H1 (cell line): Measurements from ENCODE around the gene SELENOS. TPM values are rescaled to one million over a fixed set of nuclear protein-coding genes. Genes with fewer than 3 reads are reported as not detected.

Experiments used
- CTCF ChIA-PET: fragments of 300-600 bp; sonication (Branson Sonifier 250); formaldehyde crosslinking; loops from one replicate; lab custom pipeline; 2021; ENCODE audit not compliant: partially characterized antibody; lab: Charles Lee
- POLR2A ChIA-PET: fragments of 300-600 bp; sonication (Branson Sonifier 250); formaldehyde crosslinking; loops from one replicate; lab custom pipeline; 2021; ENCODE audit warnings: inconsistent platforms; ENCODE audit not compliant: partially characterized antibody; lab: Charles Lee
- DNase-seq, 2 experiments: peaks; one replicate each; pipeline versions ENCODE4 v3.0.0 to v3.0.0-alpha.2; 2010 to 2022; ENCODE audit warnings: low spot score in 2 of 2, low read depth in 1 of 2, mixed read lengths in 1 of 2
- FAIRE-seq: peaks from 2 replicates; lab custom pipeline; 2011; peaks lifted over from hg19 to GRCh38; lab: Jason Lieb, UNC
- H2AFZ ChIP-seq: 2 replicates; pipeline ENCODE4 v1.8.1; 2012; ENCODE audit warnings: low read length, inconsistent platforms
- H2AK5ac ChIP-seq: 2 replicates; pipeline ENCODE4 v1.6.1; 2013; ENCODE audit warnings: low read depth, low read length
- H2BK120ac ChIP-seq: replicated peaks from 2 replicates; pipeline ENCODE3; 2013; ENCODE audit warnings: low read depth, low read length, inconsistent platforms
- H2BK12ac ChIP-seq: 2 replicates; pipeline ENCODE4 v1.6.1; 2013; ENCODE audit warnings: low read depth, low read length
- H2BK15ac ChIP-seq: 2 replicates; pipeline ENCODE4 v1.6.1; 2013; ENCODE audit warnings: low read length
- H2BK20ac ChIP-seq: 2 replicates; pipeline ENCODE4 v1.6.1; 2013; ENCODE audit warnings: low read length
- H2BK5ac ChIP-seq: 2 replicates; pipeline ENCODE4 v1.6.1; 2013; ENCODE audit warnings: low read depth, low read length
- H3K14ac ChIP-seq: 2 replicates; pipeline ENCODE4 v1.6.1; 2013; ENCODE audit warnings: inconsistent platforms; ENCODE audit not compliant: insufficient read length
- H3K18ac ChIP-seq: 2 replicates; pipeline ENCODE4 v1.6.1; 2013; ENCODE audit warnings: low read length; ENCODE audit errors: extremely low read depth
- H3K23ac ChIP-seq: 2 replicates; pipeline ENCODE4 v1.6.1; 2013; ENCODE audit warnings: inconsistent platforms; ENCODE audit not compliant: insufficient read length
- H3K23me2 ChIP-seq: 2 replicates; pipeline ENCODE4 v1.6.1; 2013; ENCODE audit warnings: low read depth, low read length
- H3K27ac ChIP-seq: 2 replicates; pipeline ENCODE4 v1.6.1; 2011; ENCODE audit warnings: low read depth, low read length, inconsistent platforms
- H3K27me3 ChIP-seq, 4 experiments: replicated peaks in 1 of 4; 1 replicate in 1 of 4; 2 replicates in 3 of 4; pipeline versions ENCODE4 v1.6.1 to v1.8.1; 2011 to 2013; ENCODE audit warnings: low read length in 3 of 4, mild to moderate bottlenecking in 3 of 4, inconsistent platforms in 2 of 4, mixed read lengths in 2 of 4, moderate library complexity in 1 of 4; ENCODE audit not compliant: control insufficient read depth in 3 of 4, insufficient read depth in 3 of 4; ENCODE audit errors: extremely low read depth in 1 of 4
- H3K36me3 ChIP-seq, 4 experiments: 2 replicates each; pipeline versions ENCODE4 v1.6.1 to v1.8.1; 2011 to 2013; ENCODE audit warnings: mild to moderate bottlenecking in 4 of 4, low read length in 3 of 4, moderate library complexity in 2 of 4, control low read depth in 1 of 4, inconsistent platforms in 1 of 4; ENCODE audit not compliant: insufficient read depth in 4 of 4, control insufficient read depth in 2 of 4
- H3K4ac ChIP-seq: replicated peaks from 2 replicates; pipeline ENCODE3; 2013; ENCODE audit warnings: low read length, low read depth, mixed read lengths, inconsistent platforms; ENCODE audit not compliant: insufficient read length
- H3K4me1 ChIP-seq, 4 experiments: replicated peaks in 1 of 4; 1 replicate in 1 of 4; 2 replicates in 3 of 4; pipeline versions ENCODE4 v1.6.1 to v1.8.1; 2011 to 2013; ENCODE audit warnings: low read length in 3 of 4, inconsistent platforms in 2 of 4, mixed read lengths in 1 of 4; ENCODE audit not compliant: insufficient read depth in 4 of 4, control insufficient read depth in 3 of 4
- H3K4me2 ChIP-seq, 2 experiments: 2 replicates each; pipeline versions ENCODE4 v1.6.1 to v1.8.1; 2011 to 2013; ENCODE audit warnings: low read depth in 2 of 2, low read length in 2 of 2, control low read depth in 1 of 2, inconsistent platforms in 1 of 2, mild to moderate bottlenecking in 1 of 2; ENCODE audit not compliant: insufficient read depth in 1 of 2
- H3K4me3 ChIP-seq, 4 experiments: fragments of 200-600, 300-600 bp in 1 of 4; sonication (generic), shearing (Covaris generic), sonication (Bioruptor Twin) in 1 of 4; 2 replicates each; pipeline versions ENCODE4 v1.5.1 to v1.8.1; 2011 to 2016; ENCODE audit warnings: low read length in 4 of 4, low read depth in 3 of 4, control low read depth in 2 of 4, inconsistent platforms in 2 of 4, mild to moderate bottlenecking in 2 of 4, mixed read lengths in 1 of 4, moderate library complexity in 1 of 4; ENCODE audit not compliant: insufficient read depth in 2 of 4; ENCODE audit errors: extremely low read depth in 1 of 4
- H3K56ac ChIP-seq: replicated peaks from 2 replicates; pipeline ENCODE3; 2013; ENCODE audit warnings: low read depth, mild to moderate bottlenecking, mixed read lengths, low read length, inconsistent platforms; ENCODE audit not compliant: insufficient read length
- H3K79me1 ChIP-seq: 2 replicates; pipeline ENCODE4 v1.6.1; 2013; ENCODE audit warnings: low read depth, low read length, control low read depth
- H3K79me2 ChIP-seq, 2 experiments: 2 replicates each; pipeline versions ENCODE4 v1.6.1 to v1.8.1; 2012 to 2013; ENCODE audit warnings: low read length in 2 of 2, mild to moderate bottlenecking in 2 of 2, inconsistent platforms in 1 of 2; ENCODE audit not compliant: insufficient read depth in 2 of 2, control insufficient read depth in 1 of 2
- H3K9ac ChIP-seq, 4 experiments: replicated peaks in 1 of 4; 1 replicate in 1 of 4; 2 replicates in 3 of 4; pipeline versions ENCODE4 v1.6.1 to v1.8.1; 2011 to 2013; ENCODE audit warnings: low read depth in 3 of 4, low read length in 3 of 4, control low read depth in 2 of 4, mild to moderate bottlenecking in 2 of 4, moderate library complexity in 2 of 4, inconsistent platforms in 1 of 4; ENCODE audit errors: extremely low read depth in 1 of 4
- H3K9me3 ChIP-seq, 2 experiments: 2 replicates each; pipeline versions ENCODE4 v1.6.1 to v1.8.1; 2012 to 2013; ENCODE audit warnings: mild to moderate bottlenecking in 2 of 2, moderate library complexity in 2 of 2, control low read depth in 1 of 2, inconsistent platforms in 1 of 2, low read depth in 1 of 2, low read length in 1 of 2, mixed read lengths in 1 of 2; ENCODE audit not compliant: insufficient read depth in 2 of 2
- H4K20me1 ChIP-seq, 2 experiments: replicated peaks in 1 of 2; 2 replicates each; pipeline versions ENCODE3 to v1.8.1; 2011 to 2013; ENCODE audit warnings: inconsistent platforms in 2 of 2, low read length in 2 of 2, mild to moderate bottlenecking in 1 of 2; ENCODE audit not compliant: insufficient read depth in 2 of 2, control insufficient read depth in 1 of 2
- H4K5ac ChIP-seq: 2 replicates; pipeline ENCODE4 v1.6.1; 2013; ENCODE audit warnings: low read length, low read depth, mixed read lengths, inconsistent platforms; ENCODE audit not compliant: insufficient read length
- H4K8ac ChIP-seq: 2 replicates; pipeline ENCODE4 v1.8.0; 2013; ENCODE audit warnings: mild to moderate bottlenecking, moderate library complexity, low read length, inconsistent platforms; ENCODE audit not compliant: insufficient read depth; ENCODE audit errors: extremely low read depth
- H4K91ac ChIP-seq: replicated peaks from 2 replicates; pipeline ENCODE3; 2013; ENCODE audit warnings: low read length, mixed read lengths, inconsistent platforms; ENCODE audit not compliant: insufficient read length
- BACH1 ChIP-seq: IDR thresholded peaks from 2 replicates; pipeline ENCODE4 v1.6.1; 2012; ENCODE audit warnings: low read length, improper control_type of control experiment
- BRCA1 ChIP-seq: IDR thresholded peaks from 2 replicates; pipeline ENCODE4 v1.6.1; 2012; ENCODE audit warnings: low read depth, low read length, improper control_type of control experiment
- CTBP2 ChIP-seq: IDR thresholded peaks from 2 replicates; pipeline ENCODE4 v1.7.0; 2011; ENCODE audit warnings: borderline replicate concordance, mild to moderate bottlenecking, moderate library complexity, mixed read lengths, low read length; ENCODE audit not compliant: insufficient read depth, insufficient read length
- EZH2 ChIP-seq: fragments of 200-600 bp; sonication (generic); IDR thresholded peaks from 2 replicates; pipeline ENCODE4 v1.7.1; 2012; ENCODE audit warnings: low read depth, mild to moderate bottlenecking, moderate library complexity, low read length, inconsistent platforms; ENCODE audit not compliant: severe bottlenecking
- GABPA ChIP-seq: IDR thresholded peaks from 2 replicates; pipeline ENCODE4 v1.6.1; 2011; ENCODE audit warnings: mild to moderate bottlenecking, low read length, moderate library complexity, borderline replicate concordance; ENCODE audit not compliant: insufficient read depth
- MAFK ChIP-seq: IDR thresholded peaks from 2 replicates; pipeline ENCODE4 v1.6.1; 2012; ENCODE audit warnings: low read depth, mild to moderate bottlenecking, improper control_type of control experiment, low read length
- MAX ChIP-seq: IDR thresholded peaks from 2 replicates; pipeline ENCODE4 v1.6.1; 2012; ENCODE audit warnings: inconsistent platforms
- POU5F1 ChIP-seq: IDR thresholded peaks from 2 replicates; pipeline ENCODE4 v1.6.1; 2011; ENCODE audit warnings: low read depth, mild to moderate bottlenecking, low read length, moderate library complexity
- SAP30 ChIP-seq: fragments of 300-600 bp; sonication (generic); IDR thresholded peaks from 2 replicates; pipeline ENCODE4 v1.7.1; 2012; ENCODE audit warnings: low read length, moderate library complexity, mild to moderate bottlenecking, inconsistent platforms; ENCODE audit not compliant: insufficient read depth, insufficient replicate concordance
- SIRT6 ChIP-seq: IDR thresholded peaks from one replicate; pipeline ENCODE4 v1.7.1; 2012; ENCODE audit warnings: low read length, inconsistent platforms
- SRF ChIP-seq: IDR thresholded peaks from 2 replicates; pipeline ENCODE4 v1.6.1; 2011; ENCODE audit warnings: mild to moderate bottlenecking, low read depth, low read length, moderate library complexity
- SUZ12 ChIP-seq: fragments of 200-600 bp; sonication (generic); IDR thresholded peaks from 2 replicates; pipeline ENCODE4 v1.6.1; 2012; ENCODE audit warnings: mild to moderate bottlenecking, inconsistent platforms, low read length, moderate library complexity, mixed read lengths
- WGBS, 2 experiments: shearing (Covaris generic) in 1 of 2; methylation state at CpG; one replicate each; pipeline versions ENCODE4 v1.1.6 to v1.1.7; 2013 to 2015; ENCODE audit warnings: low lambda C conversion rate in 2 of 2, mixed read lengths in 2 of 2, inconsistent platforms in 1 of 2, low coverage in 1 of 2, missing lambda C conversion rate in 1 of 2; ENCODE audit not compliant: insufficient replicate concordance in 2 of 2, insufficient coverage in 1 of 2, insufficient read length in 1 of 2; ENCODE audit errors: extremely low coverage in 1 of 2, missing lambda C conversion rate in 1 of 2; 5-methylcytosine and 5-hydroxymethylcytosine counted together
- polyA plus RNA-seq, 7 experiments: library from polyadenylated mRNA; depleted of rRNA in 3 of 7; stranded (reverse) in 5 of 7; unstranded in 2 of 7; fragments of >200 nt in 5 of 7; fragments of 200-250 nt in 2 of 7; gene quantifications; 1 replicate in 5 of 7; 2 replicates in 1 of 7; 4 replicates in 1 of 7; pipeline versions ENCODE4 v1.2.1 to v1.2.3, GENCODE V29; 2011 to 2013; ENCODE audit warnings: missing spikeins in 2 of 7, mixed read lengths in 2 of 7
- total RNA-seq: library from RNA; stranded (reverse); fragmentation: NEBNext Ultra II Directional; extraction: Animal tissue kit (Norgen Biotek cat#: 25700); gene quantifications from 2 replicates; pipeline ENCODE4 v1.2.1, GENCODE V29; 2021

SELENOS gene
- total and polyA plus RNA-seq, 2 of the 8 experiments (the other 6 are each of a cell fraction or from before 2014, with no cell fraction given): 45.1 to 46.0 TPM

DNA sequence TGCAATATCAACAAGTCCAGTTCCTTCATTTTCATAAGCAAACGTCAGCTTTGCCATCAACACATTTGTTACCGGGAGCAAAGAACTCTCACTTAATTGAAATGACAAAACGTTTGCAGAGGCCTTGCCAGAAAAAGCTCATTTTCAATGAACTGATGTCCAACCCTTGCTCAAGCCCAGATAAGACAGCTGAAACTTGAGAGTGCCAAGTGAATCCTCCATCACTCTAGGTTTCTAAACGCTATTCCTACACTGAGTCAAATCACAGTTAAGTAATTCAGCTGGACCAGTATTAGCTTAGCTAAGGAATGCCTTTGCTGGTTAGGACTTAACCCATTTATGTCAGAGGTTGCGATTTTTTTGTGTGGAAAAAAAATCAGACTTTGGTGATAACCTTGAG, 36.9 kb downstream of the SELENOS start:
- Histone ChIP-seq H4K8ac (no peak overlapping the region), H3K36me3 (peaks cover 0 to 2% (median under 1%) of the 10 kb centered on the region in 4 experiments; a peak in 4 of 8 replicates), H4K5ac (no peak overlapping the region), H3K9me3 (no peaks in the 10 kb centered on the region), H2BK5ac (no peak overlapping the region), H3K4ac (no peak overlapping the region), H2BK15ac (no peak overlapping the region), H4K91ac (no peak overlapping the region), H3K14ac (no peak overlapping the region), H3K27me3 (no peaks in the 10 kb centered on the region), H3K27ac (no peak overlapping the region), H2AFZ (no peak overlapping the region), H2BK20ac (no peak overlapping the region), H3K4me1 (peaks cover 3 to 21% (median 8%) of the 10 kb centered on the region in 4 experiments; a peak in 5 of 7 replicates), H4K20me1 (peaks cover 34% of the 10 kb centered on the region in 2 experiments), H3K23ac (no peak overlapping the region), H3K56ac (no peak overlapping the region), H3K9ac (no peak overlapping the region; a peak in 1 of 7 replicates), H3K79me1 (peaks cover 22% of the 10 kb centered on the region), H3K79me2 (peaks cover 44 to 94% of the 10 kb centered on the region in 2 experiments), H3K18ac (no peak overlapping the region), H3K4me3 (no peak overlapping the region), H3K23me2 (no peaks in the 10 kb centered on the region), H2AK5ac (no peak overlapping the region), H3K4me2 (no peak overlapping the region), H2BK120ac (no peak overlapping the region), H2BK12ac (no peak overlapping the region)
- DNase-seq (no peak), FAIRE-seq (no peak)
- CTCF ChIA-PET: interaction anchor here (0.9 to 4.6 kb wide), 11 partner anchors 13 to 231 kb away, joined by 3 to 27 read pairs (median 4); no protein-coding TSS in a partner anchor
- 83% methylated on average over 5 of the region's 5 CpGs; no CpG with 5 or more reads in 1 of the 2 experiments for WGBS, 2 experiments
- POLR2A ChIA-PET: interaction anchor here (1.0 kb wide), 1 partner anchor 11 kb away, joined by 7 read pairs; the partner anchor contains the start of gene CHSY1
- no peak for TF ChIP-seq SIRT6
- no peak for TF ChIP-seq GABPA
- no peak for TF ChIP-seq POU5F1
- TF ChIP-seq SAP30: no peak
- no peak for TF ChIP-seq EZH2
- TF ChIP-seq MAX: no peak
- TF ChIP-seq SRF: no peak
- TF ChIP-seq MAFK: no peak
- no peak for TF ChIP-seq CTBP2
- TF ChIP-seq SUZ12: no peak
- TF ChIP-seq BACH1: no peak
- no peak for TF ChIP-seq BRCA1
